ENCODE data around the gene RPL5.
A peak's percentile ranks its signal among the peaks of the same experiment; 100 is the strongest.

RPL5 gene

GRCh38 chr1:92843429-92844352 lies 11.9 kb downstream of the RPL5 start:
- TF ChIP-seq TOX (CRISPR knock-in tag; IDR thresholded peaks at IDR 0.05; ENCODE audit: borderline replicate concordance) (no peak), ZC3H10 (CRISPR knock-in tag; IDR thresholded peaks at IDR 0.05) (no peak), ZFP3 (CRISPR knock-in tag; IDR thresholded peaks at IDR 0.05) (no peak), CSRNP3 (CRISPR knock-in tag; IDR thresholded peaks at IDR 0.05) (no peak), GLIS3 (CRISPR knock-in tag; IDR thresholded peaks at IDR 0.05) (no peak), ZNF8 (CRISPR knock-in tag; IDR thresholded peaks at IDR 0.05) (no peak), ZFP30 (CRISPR knock-in tag; IDR thresholded peaks at IDR 0.05) (no peak), SNAI2 (CRISPR knock-in tag; IDR thresholded peaks at IDR 0.05) (no peak)
- ATAC-seq = no peak; the same call in 2 of the 3 replicates

GRCh38 chr1:92844439-92844838 lies 12.6 kb downstream of the RPL5 start:
- no peak for TF ChIP-seq TSHZ2 (CRISPR knock-in tag; IDR thresholded peaks at IDR 0.05)
- no peak for TF ChIP-seq OSR1 (CRISPR knock-in tag; IDR thresholded peaks at IDR 0.05)
- TF ChIP-seq SNAI2 (CRISPR knock-in tag; IDR thresholded peaks at IDR 0.05) = no peak
- TF ChIP-seq CSDC2 (CRISPR knock-in tag; IDR thresholded peaks at IDR 0.05) = no peak
- TF ChIP-seq TCF4 (CRISPR knock-in tag; IDR thresholded peaks at IDR 0.05; ENCODE audit: borderline replicate concordance) = no peak
- TF ChIP-seq CREB5 (CRISPR knock-in tag; IDR thresholded peaks at IDR 0.05; ENCODE audit: low read depth) = no peak
- no peak for TF ChIP-seq TOX (CRISPR knock-in tag; IDR thresholded peaks at IDR 0.05; ENCODE audit: borderline replicate concordance)
- no peak for TF ChIP-seq ESRRG (CRISPR knock-in tag; IDR thresholded peaks at IDR 0.05)
- no peak for TF ChIP-seq PPARA (CRISPR knock-in tag; IDR thresholded peaks at IDR 0.05; ENCODE audit: borderline replicate concordance)
- TF ChIP-seq ZC3H10 (CRISPR knock-in tag; IDR thresholded peaks at IDR 0.05) = no peak
- no peak for TF ChIP-seq ARNTL (CRISPR knock-in tag; IDR thresholded peaks at IDR 0.05; ENCODE audit: borderline replicate concordance, low read depth)
- no peak for TF ChIP-seq CSRNP3 (CRISPR knock-in tag; IDR thresholded peaks at IDR 0.05)
- no peak for TF ChIP-seq ZNF565 (CRISPR knock-in tag; conservative IDR thresholded peaks at IDR 0.05; ENCODE audit: low read depth)
- no peak for TF ChIP-seq ZFP3 (CRISPR knock-in tag; IDR thresholded peaks at IDR 0.05)
- no peak for ATAC-seq

GRCh38 chr1:92845908-92846307 lies 14.1 kb downstream of the RPL5 start:
- ATAC-seq = peak; percentile 14; the same call in 2 of the 3 replicates
- TF ChIP-seq TCF4 (CRISPR knock-in tag; IDR thresholded peaks at IDR 0.05; ENCODE audit: borderline replicate concordance) (no peak), ZC3H10 (CRISPR knock-in tag; IDR thresholded peaks at IDR 0.05) (no peak), ZFP3 (CRISPR knock-in tag; IDR thresholded peaks at IDR 0.05) (no peak), ZNF8 (CRISPR knock-in tag; IDR thresholded peaks at IDR 0.05) (no peak), BACH2 (CRISPR knock-in tag; IDR thresholded peaks at IDR 0.05; ENCODE audit: borderline replicate concordance) (no peak), CSRNP3 (CRISPR knock-in tag; IDR thresholded peaks at IDR 0.05) (no peak)
